Measurements from ENCODE around the gene LY6G6D.
A peak's percentile ranks its signal among the peaks of the same experiment; 100 is the strongest.

Gene LY6G6D

GRCh38 chr6:31692886-31693285, 22.3 kb upstream of the LY6G6D start:
- TF ChIP-seq, protein P1, sequence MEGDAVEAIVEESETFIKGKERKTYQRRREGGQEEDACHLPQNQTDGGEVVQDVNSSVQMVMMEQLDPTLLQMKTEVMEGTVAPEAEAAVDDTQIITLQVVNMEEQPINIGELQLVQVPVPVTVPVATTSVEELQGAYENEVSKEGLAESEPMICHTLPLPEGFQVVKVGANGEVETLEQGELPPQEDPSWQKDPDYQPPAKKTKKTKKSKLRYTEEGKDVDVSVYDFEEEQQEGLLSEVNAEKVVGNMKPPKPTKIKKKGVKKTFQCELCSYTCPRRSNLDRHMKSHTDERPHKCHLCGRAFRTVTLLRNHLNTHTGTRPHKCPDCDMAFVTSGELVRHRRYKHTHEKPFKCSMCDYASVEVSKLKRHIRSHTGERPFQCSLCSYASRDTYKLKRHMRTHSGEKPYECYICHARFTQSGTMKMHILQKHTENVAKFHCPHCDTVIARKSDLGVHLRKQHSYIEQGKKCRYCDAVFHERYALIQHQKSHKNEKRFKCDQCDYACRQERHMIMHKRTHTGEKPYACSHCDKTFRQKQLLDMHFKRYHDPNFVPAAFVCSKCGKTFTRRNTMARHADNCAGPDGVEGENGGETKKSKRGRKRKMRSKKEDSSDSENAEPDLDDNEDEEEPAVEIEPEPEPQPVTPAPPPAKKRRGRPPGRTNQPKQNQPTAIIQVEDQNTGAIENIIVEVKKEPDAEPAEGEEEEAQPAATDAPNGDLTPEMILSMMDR (conservative IDR thresholded peaks at IDR 0.05; ENCODE audit: low read depth, low read length) = no peak

DNA sequence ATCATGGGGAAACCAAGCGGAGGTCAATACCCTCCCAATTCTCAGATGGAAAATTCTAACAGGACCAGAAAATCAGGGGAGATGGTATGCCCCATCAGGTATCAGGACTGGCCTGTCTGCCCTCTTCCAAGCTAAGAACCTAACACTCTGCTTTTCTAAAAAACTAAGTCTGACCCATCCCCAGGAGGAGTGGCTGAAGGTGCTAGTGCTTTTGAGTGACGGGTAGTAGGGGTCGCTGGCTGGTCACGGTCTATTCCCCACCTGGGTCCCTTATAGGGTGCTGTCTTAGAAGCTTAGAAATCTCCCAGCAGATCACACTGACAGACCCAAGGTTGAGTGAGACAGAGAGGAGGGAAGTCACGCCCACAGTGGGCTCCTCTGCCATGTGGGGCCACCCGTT, 21.6 kb upstream of the LY6G6D start:
- no peak overlapping the region for H3K4me3 ChIP-seq (ENCODE audit: low read length)
- TF ChIP-seq, protein P1 (conservative IDR thresholded peaks at IDR 0.05; ENCODE audit: low read depth, low read length) = no peak
- DNase-seq (ENCODE audit: low read depth) = no peak

More at GRCh38 chr6:31692886-31693285, 22.3 kb upstream of the LY6G6D start:
- no peak overlapping the region for H3K4me3 ChIP-seq (ENCODE audit: low read length)
- DNase-seq (ENCODE audit: low read depth) = no peak

- TF ChIP-seq, protein P1 (conservative IDR thresholded peaks at IDR 0.05; ENCODE audit: low read depth, low read length) = no peak
- DNase-seq (ENCODE audit: low read depth) = no peak
- no peak overlapping the region for H3K4me3 ChIP-seq (ENCODE audit: low read length)
Measured at GRCh38 chr6:31697555-31697954, 17.6 kb upstream of the LY6G6D start.

DNA sequence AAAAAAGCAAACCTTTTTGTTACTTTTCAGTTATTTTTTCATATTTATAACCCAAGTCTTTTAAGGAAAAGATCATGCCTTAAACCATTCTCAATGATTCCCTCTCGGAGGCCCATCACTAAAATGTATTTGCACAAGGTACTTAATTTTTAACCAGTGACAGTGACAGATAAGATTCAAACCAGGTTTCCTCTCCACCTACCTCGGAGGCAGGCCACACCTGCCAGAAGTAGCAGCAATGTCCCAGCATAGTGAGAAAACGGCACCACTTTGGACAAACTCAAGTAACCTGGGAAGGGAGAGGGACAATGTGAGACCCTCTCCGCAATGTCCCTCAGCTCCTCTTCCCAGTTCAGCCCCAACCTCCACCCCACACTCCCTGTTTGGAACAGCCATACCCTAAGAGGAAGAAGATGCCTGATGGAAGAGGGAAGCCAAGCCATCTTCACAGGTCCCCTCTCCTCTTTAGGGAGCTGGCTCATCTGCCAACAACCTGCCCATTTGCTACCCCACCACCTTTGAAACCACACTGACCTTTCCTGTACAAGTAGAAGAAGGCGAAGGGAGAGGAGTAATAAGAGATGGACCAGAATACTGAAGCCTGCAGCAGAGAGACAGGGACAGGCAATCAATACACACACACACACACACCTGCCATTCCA, 14.3 kb upstream of the LY6G6D start:
- TF ChIP-seq, protein P1 (conservative IDR thresholded peaks at IDR 0.05; ENCODE audit: low read depth, low read length) = no peak
- no peak for DNase-seq (ENCODE audit: low read depth)
- H3K4me3 ChIP-seq (ENCODE audit: low read length) = no peak overlapping the region

DNA sequence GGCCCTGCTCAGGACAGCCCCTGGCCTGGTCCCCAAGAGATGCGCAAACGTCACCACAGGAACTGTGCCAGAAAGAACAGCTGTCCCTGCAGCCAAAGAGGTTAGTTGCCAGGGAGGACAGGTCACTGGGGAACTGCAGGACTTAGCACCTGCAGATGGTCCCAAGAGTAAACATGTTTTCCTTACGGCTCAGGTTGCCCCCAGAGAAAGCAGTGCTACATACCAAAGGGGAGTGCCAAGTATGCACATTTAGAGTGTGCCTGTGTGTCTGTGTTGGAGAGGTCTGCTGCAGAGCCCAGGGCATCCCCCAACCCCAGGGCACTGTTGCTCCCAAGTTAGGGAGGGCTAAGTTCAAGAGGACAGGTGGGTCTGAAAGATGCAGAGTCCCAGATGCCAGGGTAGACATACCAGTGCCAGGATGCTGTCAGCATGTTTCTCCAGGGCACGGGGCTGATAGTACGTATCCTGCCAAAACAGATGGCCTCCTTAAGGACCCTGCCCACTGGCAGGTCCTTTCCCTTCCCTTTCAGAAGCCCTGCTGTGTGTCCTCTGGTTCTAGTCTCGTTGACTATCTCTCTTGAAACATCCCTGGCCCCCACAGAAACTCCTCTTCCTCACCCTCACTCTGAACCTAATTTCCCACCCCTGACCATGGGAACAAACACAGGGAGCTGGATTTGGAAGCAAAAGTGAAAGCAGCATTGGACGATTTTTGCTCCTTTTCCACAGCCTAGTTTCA, 13.3 kb upstream of the LY6G6D start:
- no peak for DNase-seq (ENCODE audit: low read depth)

DNA sequence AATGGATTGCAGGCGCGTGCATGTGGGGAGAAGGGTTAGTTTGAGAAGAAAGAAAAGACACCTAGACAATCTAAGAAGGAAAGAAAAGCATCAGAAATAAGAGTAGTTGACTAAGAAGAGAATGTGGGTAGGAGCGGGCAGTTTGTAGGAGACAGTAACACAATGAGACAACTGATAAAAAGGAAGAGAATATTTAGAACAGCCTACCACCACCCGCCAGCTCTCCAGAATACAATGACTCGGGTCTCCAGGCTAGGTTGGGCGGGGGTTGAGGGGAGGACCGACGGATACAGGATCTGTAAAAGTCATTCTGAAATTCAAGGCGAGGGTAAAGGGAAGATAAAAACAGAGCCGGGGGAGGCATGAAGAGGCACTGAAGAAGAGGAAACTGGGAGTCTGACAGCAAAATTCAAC, 12.7 kb upstream of the LY6G6D start:
- no peak for DNase-seq (ENCODE audit: low read depth)
- TF ChIP-seq, protein P1 (conservative IDR thresholded peaks at IDR 0.05; ENCODE audit: low read depth, low read length) = no peak
- H3K4me3 ChIP-seq (ENCODE audit: low read length) = peak overlapping the region; percentile 97

More for the DNA sequence above, 13.3 kb upstream of the LY6G6D start:
- H3K4me3 ChIP-seq (ENCODE audit: low read length) = peak overlapping the region; percentile 97
- TF ChIP-seq, protein P1 (conservative IDR thresholded peaks at IDR 0.05; ENCODE audit: low read depth, low read length) = no peak
